GM21447 (cell line): ENCODE data around the gene SMTNL1.

Experiments
- ATAC-seq: cut with Tn5 transposase; IDR thresholded peaks from one replicate; pipeline ENCODE4 v1.9.1; 2021; ENCODE audit not compliant: unreplicated experiment

The SMTNL1 gene

DNA sequence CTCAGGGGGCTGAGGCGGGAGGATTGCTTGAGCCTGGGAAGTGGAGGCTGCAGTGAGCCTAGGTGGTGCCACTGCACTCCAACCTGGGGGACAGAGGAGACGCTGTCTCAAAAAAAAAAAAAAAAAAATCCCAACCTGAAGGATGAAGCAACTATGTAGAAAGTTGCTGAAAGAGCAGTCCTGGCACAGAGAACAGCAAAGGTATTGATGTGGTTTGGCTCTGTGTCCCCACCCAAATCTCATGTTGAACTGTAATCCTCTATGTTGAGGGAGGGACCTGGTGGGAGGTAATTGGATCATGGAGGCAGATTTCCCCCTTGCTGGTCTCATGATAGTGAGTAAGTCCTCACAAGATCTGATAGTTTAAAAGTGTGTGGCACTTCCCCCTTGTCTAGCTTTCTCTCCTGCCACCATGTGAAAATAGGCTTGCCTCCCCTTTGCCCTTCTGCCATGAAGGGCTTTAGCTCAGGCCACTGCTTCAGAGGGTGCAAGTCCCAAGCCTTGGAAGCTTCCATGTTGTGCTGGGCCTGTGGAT lies 49.4 kb downstream of the SMTNL1 start:
- ATAC-seq = no peak

DNA sequence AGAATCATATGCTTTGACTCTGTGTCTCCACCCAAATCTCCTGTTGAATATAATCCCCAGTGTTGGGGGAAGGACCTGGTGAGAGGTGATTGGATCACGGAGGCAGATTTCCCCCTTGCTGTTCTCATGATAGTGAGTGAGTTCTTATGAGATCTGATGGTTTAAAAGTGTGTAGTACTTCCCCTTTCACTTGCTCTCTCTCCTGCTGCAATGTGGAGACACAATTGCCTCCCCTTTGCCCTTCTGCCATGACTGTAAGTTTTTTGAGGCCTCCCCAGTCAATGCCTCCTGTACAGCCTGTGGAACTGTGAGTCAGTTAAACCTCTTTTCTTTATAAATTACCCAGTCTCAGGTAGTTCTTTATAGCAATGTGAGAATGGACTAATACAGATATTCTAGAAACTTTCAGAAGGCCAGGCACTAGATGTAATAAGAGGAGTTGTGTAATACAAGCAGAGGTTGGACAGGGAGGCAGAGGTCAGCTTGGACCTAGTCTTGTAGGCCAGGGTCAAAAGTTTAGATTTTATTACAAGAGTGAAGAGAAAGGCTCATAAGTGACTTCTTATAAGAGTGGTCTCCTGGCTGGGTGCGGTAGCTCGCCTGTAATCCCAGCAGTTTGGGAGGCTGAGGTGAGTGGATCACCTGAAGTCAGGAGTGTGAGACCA lies 50.8 kb downstream of the SMTNL1 start:
- ATAC-seq = no peak

DNA sequence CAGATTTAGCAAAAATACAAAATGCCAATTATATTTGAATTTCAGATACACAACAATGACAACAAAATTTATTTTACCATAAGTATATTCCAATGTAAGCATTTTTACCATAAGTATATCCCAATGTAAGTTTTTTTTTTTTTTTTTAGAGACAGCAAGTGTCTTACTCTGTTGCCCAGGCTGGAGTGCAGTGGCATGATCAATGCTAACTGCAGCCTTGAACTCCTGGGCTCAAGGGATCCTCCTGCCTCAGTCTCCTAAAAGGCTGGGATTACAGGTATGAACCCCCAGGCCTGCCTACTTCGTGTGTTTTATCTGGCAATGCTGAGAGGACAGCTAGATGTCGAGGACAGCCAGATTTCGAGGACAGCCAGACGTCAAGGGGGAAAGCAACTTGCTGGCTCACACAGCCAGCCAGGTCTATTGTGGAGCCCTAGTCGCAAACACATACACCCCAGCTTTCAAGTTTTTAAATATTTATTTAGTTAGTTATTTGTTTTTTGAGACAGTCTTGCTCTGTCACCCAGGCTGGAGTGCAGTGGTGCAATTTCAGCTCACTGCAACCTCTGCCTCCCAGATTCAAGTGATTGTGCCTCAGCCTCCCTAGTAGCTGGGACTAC lies 59.0 kb downstream of the SMTNL1 start:
- no peak for ATAC-seq

DNA sequence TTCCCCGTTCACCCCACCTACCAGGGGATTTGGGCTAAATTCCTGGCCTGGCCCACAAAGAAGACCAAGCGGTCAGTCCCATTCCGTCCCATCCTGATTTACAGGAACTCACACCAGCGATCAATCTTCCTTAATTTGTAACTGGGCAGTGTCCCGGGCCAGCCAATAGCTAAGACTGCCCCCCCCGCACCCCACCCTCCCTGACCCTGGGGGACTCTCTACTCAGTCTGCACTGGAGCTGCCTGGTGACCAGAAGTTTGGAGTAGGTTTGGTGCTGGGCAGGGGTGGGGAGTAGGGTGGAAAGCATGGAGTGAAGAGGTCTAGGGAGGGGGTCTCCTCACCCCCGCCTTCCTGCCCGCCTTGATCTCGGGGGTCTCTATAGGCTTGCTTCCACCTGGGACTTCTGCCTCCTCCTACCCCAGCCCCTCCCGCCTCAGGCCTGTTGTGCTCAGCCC lies 60.1 kb downstream of the SMTNL1 start, which contains the start of gene SERPING1:
TSS of gene SERPING1 (plus strand) at position 225 of the 455 bp plus-strand sequence. CDS start 586 bp downstream, outside the sequence.
- ATAC-seq = no peak

DNA sequence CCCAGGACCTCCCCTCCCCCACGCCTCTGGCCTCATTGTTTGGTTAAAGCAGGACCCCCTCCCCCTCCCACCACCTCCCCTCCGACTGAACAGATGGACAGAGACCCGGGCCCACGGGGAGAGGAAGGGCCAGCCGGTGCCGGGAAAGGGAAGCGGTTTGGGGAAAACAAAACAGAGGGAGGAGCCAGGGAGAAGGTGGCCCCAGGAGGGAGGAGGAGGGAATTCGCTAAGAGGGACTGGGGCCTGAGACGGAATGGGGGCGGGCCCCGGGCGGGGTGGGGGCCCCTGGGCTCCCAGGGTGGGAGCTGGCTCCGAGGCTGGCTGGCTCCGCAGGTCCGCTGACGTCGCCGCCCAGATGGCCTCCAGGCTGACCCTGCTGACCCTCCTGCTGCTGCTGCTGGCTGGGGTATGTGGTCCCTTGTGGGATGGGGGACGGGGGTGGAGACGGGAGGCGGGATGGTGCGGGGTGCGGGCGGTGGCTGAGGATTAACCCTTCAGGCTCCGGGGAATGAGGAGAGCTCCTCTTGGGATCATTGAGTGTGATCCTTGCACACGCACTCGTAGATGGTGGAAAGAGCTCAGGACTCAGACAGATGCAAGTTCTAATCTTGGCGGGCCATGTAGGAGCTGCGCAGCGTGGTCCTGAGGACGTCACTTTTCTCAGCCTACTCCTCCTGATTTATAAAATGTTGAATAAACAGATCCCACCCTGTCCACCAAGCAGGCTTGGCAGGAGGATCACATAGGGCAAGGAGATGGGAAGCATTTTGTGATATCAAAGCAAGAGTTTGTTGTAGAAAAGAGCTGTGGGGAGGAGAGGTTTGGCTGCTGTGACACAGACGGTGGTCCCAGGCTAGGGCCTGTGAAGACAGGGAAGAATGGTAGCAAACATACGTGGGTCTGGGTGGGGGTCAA lies 60.8 kb downstream of the SMTNL1 start:
- no peak for ATAC-seq

DNA sequence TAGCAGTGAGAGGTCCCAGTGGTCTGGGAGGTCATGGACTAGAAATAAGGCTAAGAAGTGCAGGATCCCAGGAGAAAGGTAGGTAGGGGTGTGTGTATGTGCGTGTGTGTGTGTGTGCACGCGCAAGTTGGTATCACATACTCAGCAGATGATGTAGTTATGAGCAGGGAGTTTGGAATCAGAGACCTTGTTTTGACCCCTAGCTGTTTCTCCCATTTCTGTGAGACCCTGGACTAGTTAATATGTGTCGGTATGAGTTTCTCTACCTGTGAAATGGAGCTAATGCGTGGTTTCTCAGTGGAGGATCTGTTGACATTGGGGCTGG lies 61.4 kb downstream of the SMTNL1 start:
- no peak for ATAC-seq

DNA sequence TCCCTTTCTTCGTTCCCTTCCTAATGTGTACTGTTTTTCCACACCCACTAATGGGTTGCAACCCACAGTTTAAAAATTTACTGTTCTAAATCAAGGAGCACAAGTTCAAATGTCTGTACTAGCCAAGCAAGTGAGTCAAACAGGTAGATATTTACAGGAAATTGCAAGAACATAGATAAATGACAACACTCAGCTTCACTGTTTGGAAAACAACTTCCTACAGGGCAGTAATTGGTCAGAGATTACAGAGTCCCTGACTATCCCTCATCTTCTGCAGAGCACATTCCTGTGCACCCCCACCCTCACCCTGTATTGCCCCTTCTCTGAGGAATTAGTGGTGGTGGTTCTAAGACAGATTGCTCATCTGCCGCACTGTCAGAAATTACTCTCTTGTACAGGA lies 62.0 kb downstream of the SMTNL1 start:
- ATAC-seq = no peak
